ENCODE data around the gene POLR3H. TPM values are rescaled to one million over a fixed set of nuclear protein-coding genes. Genes with fewer than 3 reads are reported as not detected.
A peak's percentile ranks its signal among the peaks of the same experiment; 100 is the strongest.
"Not testable (repeated sequence)": the region's sequence is repeated elsewhere in the genome, so short reads cannot be mapped to it uniquely, and the experiment has no call there.

The POLR3H gene
- total RNA-seq, 1 experiment from 2014 or later, result 14.7 TPM

DNA sequence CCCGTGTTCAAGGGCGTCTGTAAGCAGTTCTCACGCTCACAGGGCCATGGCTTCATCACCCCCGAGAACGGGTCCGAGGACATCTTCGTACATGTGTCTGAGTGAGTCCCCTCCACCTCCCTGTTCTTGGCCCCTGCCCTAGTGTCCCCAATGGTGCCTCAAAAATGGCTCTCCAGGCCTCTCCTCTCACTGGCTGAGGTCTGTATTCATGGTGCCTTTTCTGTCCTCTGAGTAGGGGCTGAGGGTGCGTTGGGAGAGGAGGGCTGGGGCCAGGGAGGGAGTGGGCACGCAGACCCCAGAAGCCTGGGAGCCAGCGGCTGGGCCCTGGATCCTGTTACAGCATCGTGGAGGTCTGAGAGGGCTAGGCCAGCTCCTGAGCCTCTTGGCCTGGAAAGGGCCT lies 29.4 kb upstream of the POLR3H start:
- Histone ChIP-seq H3K9me3 (replicated peaks) (no peaks in the 10 kb centered on the region), H3K36me3 (no peaks in the 10 kb centered on the region), H3K27me3 (no peaks in the 10 kb centered on the region), H3K4me3 (no peak overlapping the region), H3K27ac (no peak overlapping the region), H3K4me1 (no peaks in the 10 kb centered on the region)
- DNase-seq, result no peak

DNA sequence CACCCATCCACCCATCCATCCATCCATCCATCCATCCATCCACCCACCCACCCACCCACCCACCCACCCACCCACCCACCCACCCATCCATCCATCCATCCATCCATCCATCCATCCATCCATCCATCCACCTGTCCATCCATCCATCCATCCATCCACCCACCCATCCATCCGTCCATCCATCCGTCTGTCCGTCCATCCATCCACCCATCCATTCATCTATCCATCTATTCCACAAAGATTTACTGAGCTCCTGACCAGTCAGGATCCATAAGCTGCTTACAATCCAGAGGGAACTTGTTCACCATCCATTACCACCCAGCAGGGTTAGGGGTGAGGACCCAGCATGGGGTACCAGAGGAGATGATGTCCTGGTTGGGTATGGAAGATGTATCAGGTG lies 28.0 kb upstream of the POLR3H start:
- H3K36me3 ChIP-seq; H3K4me3 ChIP-seq; H3K27ac ChIP-seq; H3K9me3 ChIP-seq (replicated peaks); H3K27me3 ChIP-seq; DNase-seq; H3K4me1 ChIP-seq: not testable (repeated sequence)

DNA sequence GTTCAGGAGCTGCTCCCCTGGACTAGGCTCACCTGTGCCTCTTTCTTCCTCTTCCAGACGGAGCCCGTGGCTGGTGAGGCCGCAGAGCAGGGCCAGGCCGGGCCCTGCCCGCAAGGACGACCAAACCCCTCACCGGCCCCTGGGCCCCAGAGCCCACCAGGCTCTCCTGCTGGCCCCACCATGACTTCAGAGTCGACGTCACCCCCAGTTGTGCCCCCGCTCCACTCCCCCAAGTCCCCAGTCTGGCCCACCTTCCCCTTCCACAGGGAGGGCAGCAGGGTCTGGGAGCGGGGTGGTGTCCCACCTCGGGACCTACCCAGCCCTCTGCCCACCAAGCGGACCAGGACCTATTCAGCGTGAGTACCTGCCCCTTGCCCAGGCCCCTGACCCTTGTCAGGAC lies 27.5 kb upstream of the POLR3H start:
- Histone ChIP-seq H3K27ac (no peak overlapping the region), H3K36me3 (no peaks in the 10 kb centered on the region), H3K4me1 (no peaks in the 10 kb centered on the region), H3K27me3 (no peaks in the 10 kb centered on the region), H3K9me3 (replicated peaks) (no peaks in the 10 kb centered on the region), H3K4me3 (no peak overlapping the region)
- no peak for DNase-seq

DNA sequence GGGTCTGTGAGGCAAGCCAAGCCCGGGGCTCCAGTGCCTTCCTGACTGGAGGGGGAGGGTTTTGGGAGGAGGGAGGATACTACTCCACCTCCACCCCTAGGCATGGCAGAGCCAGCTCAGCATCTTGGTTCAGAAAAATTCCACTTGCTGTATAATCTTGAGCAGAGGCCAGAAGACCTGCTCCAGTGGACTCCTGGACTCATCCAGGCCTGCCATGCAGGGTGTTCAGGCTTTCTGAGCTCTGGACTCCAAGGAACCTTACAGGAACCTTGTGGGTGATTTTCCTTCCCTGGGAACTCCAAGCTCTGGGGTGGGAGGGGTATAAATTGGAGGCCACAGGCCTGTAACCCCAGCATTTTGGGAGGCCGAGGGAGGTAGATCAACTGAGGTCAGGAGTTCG lies 26.0 kb upstream of the POLR3H start:
- no peak overlapping the region for H3K4me3 ChIP-seq
- no peak for DNase-seq
- H3K4me1 ChIP-seq, result peaks cover 6% of the 10 kb centered on the region; the same call in 1 of the 2 replicates
- no peaks in the 10 kb centered on the region for H3K9me3 ChIP-seq (replicated peaks)
- H3K27me3 ChIP-seq, result no peaks in the 10 kb centered on the region
- H3K36me3 ChIP-seq, result no peaks in the 10 kb centered on the region
- H3K27ac ChIP-seq, result no peak overlapping the region

DNA sequence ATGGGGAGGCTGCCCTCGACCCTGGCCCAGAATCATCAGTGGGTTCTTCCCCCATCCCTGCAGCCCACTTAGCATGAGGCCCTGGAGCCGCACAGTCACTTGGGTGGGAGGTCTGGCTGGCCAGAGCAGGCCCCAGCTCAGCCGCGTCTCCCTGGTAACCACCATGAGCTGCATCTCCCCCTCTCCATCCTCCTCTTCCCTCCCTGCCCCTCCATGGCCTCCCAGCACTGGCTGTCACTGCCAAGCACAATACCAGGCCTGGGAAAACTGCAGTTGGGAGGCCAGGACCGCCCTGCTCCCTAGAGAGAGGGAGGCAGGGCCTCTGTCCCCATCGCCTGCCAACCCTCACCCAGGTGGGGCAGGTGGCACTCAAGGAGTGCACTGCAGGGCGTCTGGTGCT lies 24.5 kb upstream of the POLR3H start:
- H3K36me3 ChIP-seq, result peaks cover 2% of the 10 kb centered on the region; the same call in 1 of the 2 replicates
- no peak overlapping the region for H3K27ac ChIP-seq
- H3K4me3 ChIP-seq, result no peak overlapping the region
- no peaks in the 10 kb centered on the region for H3K9me3 ChIP-seq (replicated peaks)
- DNase-seq, result no peak
- H3K27me3 ChIP-seq, result no peaks in the 10 kb centered on the region
- H3K4me1 ChIP-seq, result peaks cover 8% of the 10 kb centered on the region; the same call in 1 of the 2 replicates

DNA sequence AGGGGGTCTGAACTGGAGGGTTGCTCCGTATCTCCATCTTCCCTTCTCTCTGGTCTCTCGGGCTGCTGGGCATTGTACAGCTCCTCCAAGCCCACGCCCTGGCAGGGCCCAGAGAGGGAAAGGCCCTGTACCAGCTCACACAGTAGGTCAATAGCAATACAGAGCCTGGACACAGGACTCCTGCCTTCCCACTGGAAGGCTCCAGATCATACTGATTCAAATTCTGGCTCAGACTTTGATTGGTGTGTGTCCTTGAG lies 23.2 kb upstream of the POLR3H start:
- H3K27me3 ChIP-seq, result no peaks in the 10 kb centered on the region
- H3K36me3 ChIP-seq, result peaks cover 2% of the 10 kb centered on the region; the same call in 1 of the 2 replicates
- no peak overlapping the region for H3K27ac ChIP-seq
- no peak overlapping the region for H3K4me3 ChIP-seq
- no peak for DNase-seq
- peaks cover 20% of the 10 kb centered on the region for H3K4me1 ChIP-seq
- H3K9me3 ChIP-seq (replicated peaks), result no peaks in the 10 kb centered on the region

DNA sequence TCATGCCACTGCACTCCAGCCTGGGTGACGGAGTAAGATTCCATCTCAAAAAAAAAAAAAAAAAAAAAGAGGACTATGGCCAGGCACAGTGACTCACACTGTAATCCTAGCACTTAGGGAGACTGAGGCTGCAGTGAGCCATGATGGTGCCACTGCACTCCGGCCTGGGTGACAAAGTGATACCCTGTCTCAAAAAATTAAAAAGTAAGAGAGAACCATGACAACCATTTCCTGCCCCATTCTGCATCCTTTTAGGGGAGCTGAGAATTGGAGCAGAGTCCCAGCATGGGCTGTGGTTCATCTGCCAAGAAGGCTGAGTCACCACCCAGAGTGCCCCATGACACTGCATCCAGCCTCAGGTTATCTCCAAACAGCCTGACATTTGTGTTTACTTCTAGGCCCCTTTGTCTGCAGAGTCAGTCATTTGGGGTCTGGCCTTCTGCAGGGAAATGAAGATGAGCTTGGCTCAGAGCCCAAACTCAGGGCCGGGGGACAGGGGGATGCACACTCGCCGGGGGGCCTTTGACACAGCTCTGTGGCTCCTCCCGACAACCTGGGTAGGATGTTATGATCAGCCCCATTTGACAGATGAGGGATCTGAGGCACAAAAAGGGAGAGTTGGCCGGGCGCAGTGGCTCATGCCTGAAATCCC lies 21.3 kb upstream of the POLR3H start:
- Histone ChIP-seq H3K36me3 (peaks cover 2% of the 10 kb centered on the region; the same call in 1 of the 2 replicates), H3K4me3 (no peak overlapping the region), H3K27me3 (no peaks in the 10 kb centered on the region), H3K27ac (peak overlapping the region; percentile 7; the same call in 1 of the 2 replicates), H3K9me3 (replicated peaks) (no peaks in the 10 kb centered on the region), H3K4me1 (peaks cover 32% of the 10 kb centered on the region)
- peak; percentile 66 to 73 for DNase-seq

DNA sequence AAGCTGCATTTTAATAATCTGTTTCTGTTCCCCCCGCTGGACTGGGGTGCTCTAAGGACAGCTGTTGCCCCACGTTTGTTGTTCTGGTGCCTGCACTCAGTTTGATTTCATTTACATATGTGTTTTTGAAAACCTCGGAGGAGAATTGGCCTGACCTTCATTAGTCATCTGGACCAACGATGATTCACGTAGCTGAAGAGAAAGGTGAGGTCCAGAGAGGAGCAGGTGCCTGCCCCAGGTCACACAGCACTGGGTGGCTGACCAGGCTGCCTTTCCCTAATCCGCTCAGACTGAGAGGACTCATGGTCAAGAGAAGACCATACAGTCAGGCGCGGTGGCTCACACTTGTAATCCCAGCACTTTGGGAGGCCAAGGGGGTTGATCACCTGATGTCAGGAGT lies 20.3 kb upstream of the POLR3H start:
- Histone ChIP-seq H3K4me1 (peaks cover 39% of the 10 kb centered on the region), H3K27ac (no peak overlapping the region)
- no peak for DNase-seq

DNA sequence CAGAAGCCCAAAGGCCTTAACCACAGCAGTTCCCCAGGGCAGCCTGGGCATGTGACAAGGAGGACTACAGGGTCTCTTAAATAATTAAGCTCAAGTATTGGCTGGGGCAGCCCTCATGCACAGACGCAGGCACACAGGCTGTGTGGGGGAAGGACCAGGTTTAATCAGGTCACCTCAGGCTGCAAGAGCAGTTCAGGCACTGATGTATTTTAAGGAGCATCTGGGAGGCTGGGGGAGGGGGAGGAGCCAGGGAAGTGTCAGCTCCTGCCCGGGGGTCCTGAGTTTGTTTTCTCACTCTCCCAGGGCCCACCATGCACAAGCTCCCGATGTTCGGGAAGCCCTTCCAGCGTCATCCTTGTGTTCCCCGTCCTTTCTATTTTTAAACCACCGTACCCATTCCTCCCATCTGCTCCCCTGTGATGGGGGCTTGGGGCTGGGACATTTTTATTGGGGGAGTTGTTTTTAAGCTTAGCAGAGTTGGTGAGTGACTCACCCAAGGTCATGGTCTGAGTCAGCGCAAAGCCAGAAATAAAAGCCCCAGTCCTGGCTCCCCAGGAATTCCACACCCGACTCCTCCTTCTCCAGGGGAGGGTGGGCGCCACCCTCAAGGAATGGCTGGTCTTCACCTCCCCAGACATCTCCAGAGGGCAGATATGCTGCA lies 18.9 kb upstream of the POLR3H start:
- peaks cover 2% of the 10 kb centered on the region; the same call in 1 of the 2 replicates for H3K36me3 ChIP-seq
- peaks cover 43% of the 10 kb centered on the region for H3K4me1 ChIP-seq
- no peak overlapping the region for H3K27ac ChIP-seq
- no peaks in the 10 kb centered on the region for H3K27me3 ChIP-seq
- H3K4me3 ChIP-seq, result no peak overlapping the region
- peak; percentile 42 to 52 for DNase-seq
- no peaks in the 10 kb centered on the region for H3K9me3 ChIP-seq (replicated peaks)

More for the DNA sequence above, 20.3 kb upstream of the POLR3H start:
- Histone ChIP-seq H3K36me3 (peaks cover 2% of the 10 kb centered on the region; the same call in 1 of the 2 replicates), H3K4me3 (no peak overlapping the region), H3K27me3 (no peaks in the 10 kb centered on the region), H3K9me3 (replicated peaks) (no peaks in the 10 kb centered on the region)

DNA sequence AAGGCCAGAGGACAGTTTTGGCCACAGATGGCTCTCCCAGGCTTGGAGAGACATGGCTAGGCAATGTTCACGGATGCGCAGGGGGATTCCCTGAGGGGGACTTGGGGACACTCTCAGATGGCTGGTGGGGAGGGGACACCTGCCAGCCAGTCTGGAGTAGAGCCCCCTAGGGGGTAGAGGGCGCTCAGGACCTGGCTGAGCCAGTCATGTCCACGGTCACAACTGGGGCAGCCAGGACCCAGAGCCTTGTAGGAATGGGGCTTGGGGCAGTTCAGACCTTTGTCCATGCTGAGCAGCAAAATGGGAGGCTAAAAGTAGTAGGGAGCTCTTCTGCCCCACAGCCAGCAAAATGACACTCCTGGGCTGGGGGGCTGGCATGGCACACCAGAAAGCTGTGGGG lies 18.2 kb upstream of the POLR3H start:
- DNase-seq, result no peak
- no peaks in the 10 kb centered on the region for H3K9me3 ChIP-seq (replicated peaks)
- peaks cover 2% of the 10 kb centered on the region; the same call in 1 of the 2 replicates for H3K36me3 ChIP-seq
- H3K4me3 ChIP-seq, result no peak overlapping the region
- H3K27me3 ChIP-seq, result no peaks in the 10 kb centered on the region
- H3K27ac ChIP-seq, result no peak overlapping the region
- H3K4me1 ChIP-seq, result peaks cover 49% of the 10 kb centered on the region

DNA sequence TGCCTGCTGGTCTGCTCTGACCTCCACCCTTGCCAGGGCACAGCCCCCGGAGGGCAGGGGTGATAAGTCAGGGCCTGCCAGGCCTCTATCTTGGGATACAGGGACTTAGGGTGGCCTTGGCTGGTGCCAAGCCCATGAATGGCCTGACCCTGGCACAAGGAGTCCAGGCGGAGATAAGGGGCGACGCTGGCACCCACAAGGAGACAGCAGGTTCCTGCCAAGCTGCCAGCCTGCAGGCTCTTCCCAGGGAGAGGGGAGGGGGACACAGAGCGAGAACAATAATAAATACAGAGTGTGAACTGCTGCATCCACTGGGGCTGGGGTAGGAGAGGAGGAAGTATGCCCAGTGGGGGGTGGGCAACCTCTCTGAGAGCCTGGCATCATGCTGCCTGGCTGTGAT lies 17.5 kb upstream of the POLR3H start:
- Histone ChIP-seq H3K4me3 (peak overlapping the region; percentile 60), H3K4me1 (peaks cover 54% of the 10 kb centered on the region), H3K9me3 (replicated peaks) (no peaks in the 10 kb centered on the region), H3K27me3 (no peaks in the 10 kb centered on the region), H3K27ac (peak overlapping the region; percentile 64), H3K36me3 (peaks cover 2% of the 10 kb centered on the region; the same call in 1 of the 2 replicates)
- no peak for DNase-seq

DNA sequence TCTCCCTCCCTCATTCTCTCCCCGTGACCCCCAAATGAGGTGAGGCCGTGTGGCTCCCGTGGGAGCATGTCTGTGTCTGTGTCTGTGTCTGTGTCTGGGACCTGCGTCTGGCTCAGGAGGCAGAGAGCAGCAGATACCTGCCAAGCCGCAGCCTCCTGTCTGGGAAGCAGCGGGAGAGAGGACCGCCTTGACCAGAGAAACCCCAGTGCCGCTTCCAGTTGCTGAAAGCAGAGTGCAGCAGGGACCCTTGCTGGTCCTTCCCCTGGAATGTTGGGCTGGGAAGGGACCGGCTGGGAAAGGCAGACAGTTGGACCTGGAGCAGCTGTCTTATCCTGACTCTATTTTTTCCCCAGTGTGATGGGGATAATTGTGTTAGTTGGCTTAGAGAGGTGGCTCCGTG lies 17.1 kb upstream of the POLR3H start:
- DNase-seq, result peak; percentile 44 to 59
- H3K9me3 ChIP-seq (replicated peaks), result no peaks in the 10 kb centered on the region
- no peaks in the 10 kb centered on the region for H3K27me3 ChIP-seq
- H3K4me3 ChIP-seq, result peak overlapping the region; percentile 60
- peaks cover 2% of the 10 kb centered on the region; the same call in 1 of the 2 replicates for H3K36me3 ChIP-seq
- peak overlapping the region; percentile 64 for H3K27ac ChIP-seq
- peaks cover 56% of the 10 kb centered on the region for H3K4me1 ChIP-seq

DNA sequence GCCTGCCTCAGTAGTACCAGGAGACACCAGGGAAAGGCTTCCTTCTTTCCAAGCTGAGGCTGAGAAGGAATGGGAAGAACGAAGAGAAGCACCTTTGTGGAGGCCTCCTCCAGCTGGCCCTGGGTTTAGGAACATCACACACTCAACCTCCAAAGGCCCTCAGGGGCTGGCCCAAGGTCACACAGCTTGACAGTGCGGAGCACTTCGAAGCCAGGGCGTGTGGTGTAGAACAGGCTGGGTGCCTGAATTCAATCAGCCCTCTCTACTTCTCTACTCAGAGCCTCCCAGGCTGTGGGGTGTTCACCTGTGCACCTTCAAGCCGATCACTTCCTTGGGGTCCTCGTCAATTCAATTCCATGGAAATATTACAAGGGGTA lies 15.8 kb upstream of the POLR3H start:
- Histone ChIP-seq H3K4me1 (peaks cover 49% of the 10 kb centered on the region), H3K27ac (peak overlapping the region; percentile 64)
- DNase-seq, result peak; percentile 41 to 59

DNA sequence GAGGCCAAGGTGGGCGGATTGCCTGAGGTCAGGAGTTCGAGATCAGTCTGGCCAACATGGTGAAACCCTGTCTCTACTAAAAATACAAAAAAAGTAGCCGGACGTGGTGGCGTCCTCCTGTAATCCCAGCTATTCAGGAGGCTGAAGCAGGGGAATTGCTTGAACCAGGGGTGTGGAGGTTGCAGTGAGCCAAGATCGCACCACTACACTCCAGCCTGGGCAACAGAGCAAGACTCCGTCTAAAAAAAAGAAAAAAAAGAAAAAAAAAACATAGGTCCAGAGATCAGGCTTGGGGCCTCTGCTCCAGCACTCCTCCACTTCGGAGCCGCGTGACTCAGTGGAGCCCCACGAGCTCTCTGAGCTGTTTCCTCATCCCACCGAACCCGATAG lies 14.0 kb upstream of the POLR3H start:
- H3K36me3 ChIP-seq, result not testable (repeated sequence)

More for the DNA sequence above, 15.8 kb upstream of the POLR3H start:
- Histone ChIP-seq H3K9me3 (replicated peaks) (no peaks in the 10 kb centered on the region), H3K4me3 (peak overlapping the region; percentile 60), H3K27me3 (no peaks in the 10 kb centered on the region), H3K36me3 (peaks cover 2% of the 10 kb centered on the region; the same call in 1 of the 2 replicates)

DNA sequence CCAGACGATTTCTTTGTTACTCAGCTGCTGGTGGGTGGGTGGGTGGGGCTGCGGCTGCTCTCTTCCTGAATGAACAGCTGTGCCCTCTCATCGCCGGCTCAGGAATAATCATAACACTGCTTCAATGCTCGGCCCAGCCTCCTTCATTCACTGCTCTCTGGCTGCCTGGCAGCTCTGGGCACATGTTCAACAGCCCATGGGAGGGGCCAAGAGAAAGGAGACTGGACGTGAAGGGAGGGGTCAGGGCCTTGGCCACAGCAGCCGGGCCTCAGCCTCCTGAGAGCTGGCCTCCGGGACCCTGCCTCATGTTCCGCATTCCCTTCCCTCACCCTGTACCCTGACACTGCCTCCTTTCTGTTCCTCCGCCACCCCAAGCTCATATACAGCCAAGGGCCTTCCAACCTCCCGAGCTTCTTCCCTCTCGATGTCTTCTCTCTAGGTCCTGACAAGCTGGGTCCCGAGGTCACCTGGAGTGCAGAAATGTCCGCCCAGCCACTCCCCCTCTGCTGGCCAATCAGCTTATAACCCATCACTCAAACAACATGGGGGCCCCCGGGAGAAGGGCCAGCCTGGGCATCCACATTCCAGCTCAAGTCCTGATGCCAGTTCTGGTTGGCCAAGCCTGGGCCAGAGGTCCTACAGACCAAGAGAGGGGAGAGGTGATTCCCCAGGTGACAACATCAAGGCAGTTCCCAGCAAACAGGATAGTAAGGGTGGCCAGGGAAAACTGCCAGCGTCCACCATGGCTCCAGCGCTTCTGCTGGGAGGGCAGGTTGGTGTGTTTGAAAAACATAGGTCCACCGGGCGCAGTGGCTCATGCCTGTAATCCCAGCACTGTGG lies 13.4 kb upstream of the POLR3H start:
- H3K36me3 ChIP-seq, result no peaks in the 10 kb centered on the region
- no peaks in the 10 kb centered on the region for H3K9me3 ChIP-seq (replicated peaks)
- H3K27ac ChIP-seq, result peak overlapping the region; percentile 84
- peak; percentile 89 to 92 for DNase-seq
- H3K27me3 ChIP-seq, result no peaks in the 10 kb centered on the region
- H3K4me1 ChIP-seq, result peaks cover 41% of the 10 kb centered on the region
- peak overlapping the region; percentile 42 for H3K4me3 ChIP-seq

More for the DNA sequence above, 14.0 kb upstream of the POLR3H start:
- not testable (repeated sequence) for H3K4me3 ChIP-seq; DNase-seq; H3K9me3 ChIP-seq (replicated peaks); H3K27me3 ChIP-seq
- Histone ChIP-seq H3K4me1 (peaks cover 44% of the 10 kb centered on the region), H3K27ac (peak overlapping the region; percentile 84; the same call in 1 of the 2 replicates)

Data from SJCRH30 (cell line).